Cardiac muscle cell (in vitro differentiated cells and primary cell): Measurements from ENCODE around the gene BMP8B. TPM values are rescaled to one million over a fixed set of nuclear protein-coding genes. Genes with fewer than 3 reads are reported as not detected.

ENCODE experiments used
- DNase-seq, 2 donors: peaks; one replicate each; pipeline versions ENCODE4 v3.0.0 to v3.0.0-alpha.2; 2010 to 2017; ENCODE audit warnings: low read depth in 1 of 2, low spot score in 1 of 2
- H3K27ac ChIP-seq: fragments of 200-600 bp; sonication (generic); 2 replicates; pipeline ENCODE4 v1.5.1; 2016
- H3K27me3 ChIP-seq: fragments of 200-600 bp; sonication (generic); 2 replicates; pipeline ENCODE4 v1.6.0; 2016; ENCODE audit warnings: control low read depth
- H3K36me3 ChIP-seq: fragments of 200-600 bp; sonication (generic); 2 replicates; pipeline ENCODE4 v1.5.1; 2016; ENCODE audit warnings: control low read depth
- H3K4me1 ChIP-seq: fragments of 200-600 bp; sonication (generic); 2 replicates; pipeline ENCODE4 v1.8.1; 2017; ENCODE audit warnings: low read depth, mild to moderate bottlenecking, mixed run types
- H3K4me3 ChIP-seq: fragments of 200-600 bp; sonication (generic); 2 replicates; pipeline ENCODE4 v1.5.1; 2016; ENCODE audit warnings: mild to moderate bottlenecking
- H3K9me3 ChIP-seq: fragments of 200-600 bp; sonication (generic); 2 replicates; pipeline ENCODE4 v1.5.1; 2017; ENCODE audit warnings: low read depth, mild to moderate bottlenecking, control low read depth
- polyA plus RNA-seq: library from polyadenylated mRNA; unstranded; fragments of >200 nt; fragmentation: Nextera tagmentation; extraction: Ambion mirVana; gene quantifications from 2 replicates; pipeline ENCODE4 v1.2.1, GENCODE V29; 2016
- total RNA-seq: library from RNA; depleted of rRNA; stranded (reverse); fragments of >200 nt; gene quantifications from 2 replicates; pipeline ENCODE4 v1.2.3, GENCODE V29; 2016
- TF ChIP-seq, protein P1 (sequence below): IDR thresholded peaks from 2 replicates; pipeline ENCODE4 v1.5.1; 2012; ENCODE audit warnings: low read depth, mild to moderate bottlenecking, low read length

Gene BMP8B
- total and polyA plus RNA-seq, 2 experiments from 2014 or later = 0.02 TPM; not detected in 1

DNA sequence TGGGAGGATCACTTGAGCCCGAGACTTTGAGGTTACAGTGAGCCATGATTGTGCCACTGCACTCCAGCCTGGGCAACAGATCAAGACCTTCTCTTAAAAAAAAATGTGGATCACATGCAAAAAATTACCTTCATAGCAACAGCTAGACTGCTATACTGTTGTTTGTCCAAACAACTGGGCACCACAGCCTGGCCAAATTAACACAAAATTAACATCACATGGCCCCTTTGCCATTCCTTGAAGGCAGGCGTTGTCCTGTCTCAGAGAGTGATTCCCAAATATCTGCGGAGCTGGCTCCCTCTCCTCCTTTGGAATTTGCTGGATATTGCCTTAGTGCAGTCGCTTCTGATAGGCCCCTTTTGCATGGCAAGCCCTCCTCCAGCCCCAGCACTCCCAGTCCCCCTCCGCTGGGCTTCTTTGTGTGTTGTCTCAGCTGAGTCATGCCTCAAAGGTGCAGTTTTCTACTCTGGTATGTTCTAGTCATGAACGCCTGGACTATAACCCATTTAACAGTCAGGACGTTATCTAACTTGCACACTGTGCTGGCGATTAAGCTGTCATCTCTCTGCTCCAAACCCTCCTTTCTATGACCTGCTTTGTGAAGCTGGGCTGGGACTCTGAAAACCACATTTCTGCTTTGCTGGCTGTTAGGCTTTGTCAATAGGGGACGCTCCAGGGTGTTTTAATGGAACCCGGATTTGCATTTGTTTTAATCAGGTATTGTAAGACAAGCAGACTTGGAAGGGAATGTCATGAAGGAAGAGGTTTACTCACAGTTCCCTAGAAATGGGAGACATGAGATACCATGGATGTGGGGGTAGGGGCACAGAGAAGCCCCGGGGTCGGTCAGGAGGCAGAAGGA lies 77.3 kb downstream of the BMP8B start:
- H3K36me3 ChIP-seq = no peaks in the 10 kb centered on the region
- peak in 1 of 2 donors; percentile 88 for DNase-seq
- no peaks in the 10 kb centered on the region for H3K9me3 ChIP-seq
- no peaks in the 10 kb centered on the region for H3K4me1 ChIP-seq
- H3K4me3 ChIP-seq = no peak overlapping the region
- TF ChIP-seq, protein P1, sequence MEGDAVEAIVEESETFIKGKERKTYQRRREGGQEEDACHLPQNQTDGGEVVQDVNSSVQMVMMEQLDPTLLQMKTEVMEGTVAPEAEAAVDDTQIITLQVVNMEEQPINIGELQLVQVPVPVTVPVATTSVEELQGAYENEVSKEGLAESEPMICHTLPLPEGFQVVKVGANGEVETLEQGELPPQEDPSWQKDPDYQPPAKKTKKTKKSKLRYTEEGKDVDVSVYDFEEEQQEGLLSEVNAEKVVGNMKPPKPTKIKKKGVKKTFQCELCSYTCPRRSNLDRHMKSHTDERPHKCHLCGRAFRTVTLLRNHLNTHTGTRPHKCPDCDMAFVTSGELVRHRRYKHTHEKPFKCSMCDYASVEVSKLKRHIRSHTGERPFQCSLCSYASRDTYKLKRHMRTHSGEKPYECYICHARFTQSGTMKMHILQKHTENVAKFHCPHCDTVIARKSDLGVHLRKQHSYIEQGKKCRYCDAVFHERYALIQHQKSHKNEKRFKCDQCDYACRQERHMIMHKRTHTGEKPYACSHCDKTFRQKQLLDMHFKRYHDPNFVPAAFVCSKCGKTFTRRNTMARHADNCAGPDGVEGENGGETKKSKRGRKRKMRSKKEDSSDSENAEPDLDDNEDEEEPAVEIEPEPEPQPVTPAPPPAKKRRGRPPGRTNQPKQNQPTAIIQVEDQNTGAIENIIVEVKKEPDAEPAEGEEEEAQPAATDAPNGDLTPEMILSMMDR = peak; percentile 46
- no peak overlapping the region for H3K27ac ChIP-seq
- peaks cover 98% of the 10 kb centered on the region for H3K27me3 ChIP-seq

GRCh38 chr1:39707506-39707905 lies 81.2 kb downstream of the BMP8B start:
- Histone ChIP-seq H3K4me1 (no peaks in the 10 kb centered on the region), H3K9me3 (no peaks in the 10 kb centered on the region), H3K27me3 (peaks cover 98% of the 10 kb centered on the region), H3K4me3 (no peak overlapping the region), H3K27ac (no peak overlapping the region), H3K36me3 (no peaks in the 10 kb centered on the region)
- TF ChIP-seq, protein P1 = no peak
- no peak for DNase-seq

Other genes with a start within 250 kb of the BMP8B start
- 63.1 and 88.0 TPM in 2 replicates for gene PABPC4, start 212.1 kb downstream of the BMP8B start, total RNA-seq
- gene PABPC4, start 212.1 kb downstream of the BMP8B start, polyA plus RNA-seq = 27.5 and 33.6 TPM in 2 replicates
- gene HEYL, start 149.2 kb downstream of the BMP8B start, total RNA-seq = 0.71 and 0.88 TPM in 2 replicates
- 1.0 TPM in 2 replicates for gene HEYL, start 149.2 kb downstream of the BMP8B start, polyA plus RNA-seq
- gene NT5C1A, start 116.8 kb downstream of the BMP8B start, total RNA-seq = 1.8 TPM in 1 of 2 replicates, not detected in the other
- gene NT5C1A, start 116.8 kb downstream of the BMP8B start, polyA plus RNA-seq = 0.16 TPM in 1 of 2 replicates, not detected in the other
- gene HPCAL4, start 97.4 kb downstream of the BMP8B start, total RNA-seq = 0.04 and 0.09 TPM in 2 replicates
- 0.06 TPM in 1 of 2 replicates, not detected in the other for gene HPCAL4, start 97.4 kb downstream of the BMP8B start, polyA plus RNA-seq
- gene PPIE, start 50.0 kb downstream of the BMP8B start, total RNA-seq = 34.8 and 38.7 TPM in 2 replicates
- gene PPIE, start 50.0 kb downstream of the BMP8B start, polyA plus RNA-seq = 68.3 and 87.9 TPM in 2 replicates
- 0.21 and 0.25 TPM in 2 replicates for gene OXCT2, start 17.5 kb downstream of the BMP8B start, total RNA-seq
- gene OXCT2, start 17.5 kb downstream of the BMP8B start, polyA plus RNA-seq = 0.35 TPM in 1 of 2 replicates, not detected in the other
- gene TRIT1, start 94.6 kb upstream of the BMP8B start, total RNA-seq = 9.6 and 13.5 TPM in 2 replicates
- gene TRIT1, start 94.6 kb upstream of the BMP8B start, polyA plus RNA-seq = 10.8 and 14.1 TPM in 2 replicates
- 8.1 and 11.1 TPM in 2 replicates for gene MYCL, start 113.1 kb upstream of the BMP8B start, total RNA-seq
- gene MYCL, start 113.1 kb upstream of the BMP8B start, polyA plus RNA-seq = 3.9 and 5.5 TPM in 2 replicates
- gene MFSD2A, start 166.3 kb upstream of the BMP8B start, total RNA-seq = 0.88 TPM in 1 of 2 replicates, not detected in the other
- 1.0 TPM in 1 of 2 replicates, not detected in the other for gene MFSD2A, start 166.3 kb upstream of the BMP8B start, polyA plus RNA-seq